Activated gamma-delta T cell (primary cell): ENCODE results near the gene VSTM2B.

ENCODE experiments used
- DNase-seq: peaks from one replicate; lab custom pipeline; 2025; lab: John Stamatoyannopoulos, UW

Gene VSTM2B

DNA sequence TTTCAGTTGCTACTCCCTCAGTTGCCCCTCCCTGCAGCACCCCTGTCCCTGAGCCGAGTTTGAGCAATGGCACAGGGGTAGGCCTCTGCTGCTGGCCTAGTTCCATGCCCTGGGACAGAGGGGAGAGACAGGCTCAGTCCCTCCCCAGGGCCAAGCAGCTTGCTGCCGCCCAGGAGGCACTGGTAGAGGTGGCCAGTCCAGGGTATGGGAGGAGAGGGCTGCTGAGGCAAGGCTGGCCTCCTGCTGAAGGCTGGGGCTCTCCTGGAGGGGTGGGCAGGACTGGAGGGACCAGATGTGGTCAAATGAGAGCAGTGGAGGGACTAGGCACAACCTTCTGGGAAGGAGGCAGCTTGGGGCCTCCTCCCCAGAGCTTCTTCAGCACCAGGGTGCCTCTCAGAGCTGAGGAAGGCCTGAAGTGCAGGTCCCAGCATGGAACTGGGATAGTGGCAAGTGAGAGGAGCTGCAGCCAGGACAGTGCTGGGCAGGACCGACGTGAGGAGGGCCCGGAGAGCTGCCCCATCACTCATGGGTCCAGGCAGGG, 29.8 kb upstream of the VSTM2B start:
- no peak for DNase-seq

DNA sequence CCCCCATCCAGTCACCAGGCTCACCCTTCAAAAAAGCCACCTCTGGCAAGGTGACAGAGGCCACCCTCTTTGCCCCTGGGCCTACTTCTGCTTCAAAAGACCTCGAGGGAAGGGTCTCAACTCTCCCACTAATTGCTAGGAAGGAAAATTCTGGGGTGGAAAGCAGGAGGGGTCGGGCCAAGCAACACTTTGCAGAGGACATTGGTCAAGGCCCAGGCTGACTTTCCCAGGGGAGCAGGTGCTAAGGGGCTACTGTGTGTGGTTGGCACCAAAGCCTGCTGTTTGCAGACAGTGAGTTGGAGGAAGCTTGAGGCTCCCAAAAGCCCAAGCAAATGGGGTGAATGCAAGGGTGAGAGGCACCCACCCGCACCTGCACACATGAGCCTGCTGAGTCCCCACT, 28.6 kb upstream of the VSTM2B start:
- no peak for DNase-seq

DNA sequence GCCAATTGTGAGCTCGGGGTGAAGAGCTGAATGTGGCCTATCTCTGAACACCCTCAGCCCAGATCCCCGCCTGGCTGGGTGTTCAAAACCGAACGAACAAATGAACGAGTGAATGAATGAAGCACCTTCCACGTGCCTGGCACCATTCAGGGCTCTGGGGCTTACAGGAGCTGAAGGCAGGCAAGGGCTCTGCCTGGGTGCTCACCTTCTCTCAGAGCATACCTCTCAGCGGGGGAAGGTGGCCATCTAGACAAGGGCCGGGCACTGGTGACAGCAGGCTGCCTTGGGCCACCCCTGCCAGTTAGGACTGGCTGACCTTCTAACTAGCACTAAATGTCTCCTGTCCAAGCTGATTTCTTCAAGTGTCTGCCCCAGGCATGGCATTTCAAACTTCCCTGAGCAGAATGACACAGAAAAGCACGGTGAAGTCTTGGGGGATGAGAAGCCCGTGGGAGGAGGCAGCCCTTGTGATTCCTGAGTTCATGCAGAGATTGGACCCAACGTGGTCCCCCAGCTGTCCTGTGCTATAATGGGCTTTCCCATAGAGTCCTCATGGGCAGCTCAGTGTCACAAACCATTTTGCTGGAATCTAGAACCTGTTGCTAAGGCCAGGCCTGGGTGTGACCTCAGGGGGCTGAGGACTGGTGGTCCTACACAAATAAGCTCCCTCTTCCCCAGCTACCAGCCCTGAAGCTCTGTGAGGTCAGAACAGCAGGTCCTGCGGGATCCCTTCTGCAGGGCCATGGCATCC, 27.9 kb upstream of the VSTM2B start:
- DNase-seq = no peak

DNA sequence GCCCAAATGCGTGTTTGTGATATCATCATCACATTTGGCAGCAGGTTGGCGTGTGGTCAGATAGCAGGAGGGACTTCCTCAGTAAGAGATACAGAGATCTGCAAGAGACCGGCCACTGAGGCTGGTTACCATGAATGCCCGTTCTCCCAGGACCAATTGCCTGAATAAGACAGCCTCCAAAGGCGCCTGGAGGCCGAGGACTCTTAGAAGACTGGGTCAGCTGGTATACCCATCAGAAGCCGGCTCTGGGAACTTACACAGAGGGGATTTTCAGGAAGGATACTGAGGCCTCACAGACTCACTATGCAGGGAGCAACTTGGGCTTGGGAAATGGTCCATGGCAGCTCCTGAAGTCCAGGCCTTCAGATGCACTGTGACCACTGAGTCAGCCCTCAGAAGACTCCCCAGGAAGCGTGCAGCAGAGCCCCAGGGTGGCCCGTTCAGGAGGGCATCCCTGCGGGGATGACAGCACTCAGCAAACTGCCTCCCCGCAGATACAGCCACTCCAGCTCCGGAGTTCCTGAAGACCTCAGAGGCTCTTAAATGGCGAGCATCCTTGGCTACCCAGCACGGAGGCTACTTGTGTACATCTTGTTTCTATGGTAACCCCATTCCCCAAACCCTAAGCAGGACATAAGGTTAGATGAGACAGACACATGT, 26.4 kb upstream of the VSTM2B start:
- no peak for DNase-seq

DNA sequence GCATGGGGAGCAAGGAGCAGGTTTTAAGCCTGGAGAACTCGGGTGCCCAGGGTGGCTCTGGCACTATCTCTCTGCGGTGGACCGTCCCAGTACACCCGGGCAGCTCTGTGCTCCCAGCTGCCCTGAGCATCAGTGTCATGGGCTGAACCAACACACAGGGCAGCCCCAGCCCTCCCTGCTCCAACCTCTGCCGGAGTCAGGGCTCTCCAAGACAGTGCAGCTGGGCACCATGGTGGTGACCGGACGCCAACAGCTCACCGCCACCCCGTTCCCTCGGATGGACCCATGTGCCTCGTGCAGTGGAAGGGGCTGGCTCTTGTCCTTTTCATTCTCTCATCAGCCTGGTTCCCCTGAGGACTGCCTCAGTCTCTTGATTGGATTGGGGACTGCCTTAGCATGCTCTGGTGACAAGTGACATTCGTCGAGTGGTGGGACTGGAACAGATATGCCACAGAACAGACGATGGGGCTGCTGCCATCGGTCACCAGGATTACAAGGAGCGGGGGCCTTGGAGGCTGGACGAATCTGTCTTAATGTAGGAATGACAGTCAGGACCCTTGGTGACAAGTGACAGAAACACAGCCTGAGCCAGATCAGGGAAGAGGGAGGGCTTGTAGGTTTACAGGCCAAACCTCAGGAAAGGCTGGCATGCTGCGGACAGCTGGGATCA, 25.7 kb upstream of the VSTM2B start:
- no peak for DNase-seq

DNA sequence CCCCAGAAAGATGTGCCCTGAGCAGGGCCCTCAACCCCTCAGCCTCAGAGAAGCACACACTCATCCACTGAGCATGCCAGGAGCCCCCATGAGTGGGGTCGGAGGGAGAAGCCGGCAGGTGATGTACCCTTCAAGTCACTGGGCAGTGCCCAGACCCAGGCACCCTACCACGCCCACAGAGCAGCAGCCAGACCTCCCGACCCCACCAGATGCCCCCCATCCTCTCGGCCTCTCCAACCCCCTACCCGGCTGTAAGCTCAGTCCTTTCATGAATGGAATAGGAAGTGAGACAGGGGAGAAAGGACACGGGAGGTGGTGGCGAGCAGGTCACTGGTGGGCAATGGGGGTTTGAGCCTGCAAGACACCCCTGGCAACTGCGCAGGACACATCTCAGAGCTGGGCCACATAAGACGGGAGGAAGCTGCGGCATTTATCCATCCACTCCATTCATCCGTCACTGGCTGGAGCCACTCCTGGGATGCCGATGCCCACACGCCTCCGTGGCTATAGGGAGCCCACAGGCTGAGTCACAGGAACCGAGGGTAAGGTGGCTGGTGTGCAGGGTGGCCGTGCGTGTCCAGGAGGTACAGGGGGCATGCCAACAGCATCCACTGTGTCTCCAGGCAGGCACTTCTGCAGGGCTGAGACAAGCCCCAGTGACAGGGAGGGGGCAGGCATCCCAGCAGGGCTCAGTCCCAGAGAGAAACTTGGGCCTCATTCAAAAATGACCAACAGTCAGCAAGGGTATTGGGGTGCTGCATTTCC, 23.8 kb upstream of the VSTM2B start:
- DNase-seq = no peak

DNA sequence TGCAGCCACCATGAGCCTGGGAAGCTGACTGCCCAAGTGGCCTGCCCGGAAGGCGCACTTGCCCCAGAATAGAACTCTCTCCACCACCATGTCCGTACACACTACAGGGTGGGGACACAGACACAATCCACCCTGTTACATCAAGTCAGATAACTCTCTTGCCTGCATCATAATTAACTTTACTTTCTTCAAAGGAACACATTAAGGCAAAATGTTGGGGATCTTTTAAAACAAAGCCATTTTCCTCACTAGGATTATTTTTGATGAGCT, 23.3 kb upstream of the VSTM2B start:
- DNase-seq = no peak

DNA sequence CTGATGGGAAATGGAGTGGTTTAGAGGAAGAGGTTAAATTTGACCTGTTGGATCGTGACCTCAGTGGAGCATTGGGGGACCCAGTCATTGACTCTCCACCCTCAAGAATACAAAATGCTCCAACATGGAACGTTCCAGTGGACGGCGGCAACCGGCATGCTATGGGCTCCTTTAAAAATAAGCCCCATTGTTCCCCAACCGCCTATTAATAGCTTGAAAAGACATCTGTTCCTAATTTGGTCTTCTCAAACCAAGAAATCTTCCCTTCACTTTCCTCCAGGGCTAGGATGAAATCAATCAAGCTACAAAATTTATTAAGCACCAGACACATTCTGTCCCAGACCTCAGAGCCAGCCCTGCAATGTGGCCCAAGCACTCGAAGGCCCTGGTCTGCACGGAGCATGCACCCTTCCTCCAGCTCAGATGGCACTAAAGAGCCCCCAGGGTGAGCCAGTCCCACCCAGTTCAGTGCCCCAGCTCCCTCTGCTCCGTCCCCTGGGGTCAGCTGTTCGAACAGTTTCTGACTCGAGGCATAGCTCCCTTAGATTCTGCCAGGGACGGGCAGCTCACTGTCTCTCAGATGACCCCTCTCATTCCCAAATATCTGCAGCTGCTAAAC, 22.5 kb upstream of the VSTM2B start:
- DNase-seq = no peak

DNA sequence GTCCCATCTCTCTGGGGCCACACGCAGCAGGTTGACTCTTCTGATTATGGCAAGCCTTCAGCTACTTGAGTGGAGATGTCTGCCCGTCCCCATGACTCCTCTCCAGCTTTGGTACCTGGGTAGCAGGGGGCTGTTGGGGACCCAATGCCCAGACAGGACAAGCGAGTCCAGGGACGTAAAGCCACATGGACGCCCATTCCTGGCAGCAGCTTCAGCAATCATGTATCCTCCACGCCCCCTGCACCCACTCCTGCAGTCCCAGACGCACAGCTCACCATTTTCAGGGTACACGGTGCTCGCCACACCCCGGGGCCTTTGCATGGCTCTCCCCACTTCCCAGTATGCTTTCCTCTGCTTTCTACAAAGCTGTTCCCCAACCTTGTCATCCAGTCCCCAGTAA, 22.0 kb upstream of the VSTM2B start:
- no peak for DNase-seq

DNA sequence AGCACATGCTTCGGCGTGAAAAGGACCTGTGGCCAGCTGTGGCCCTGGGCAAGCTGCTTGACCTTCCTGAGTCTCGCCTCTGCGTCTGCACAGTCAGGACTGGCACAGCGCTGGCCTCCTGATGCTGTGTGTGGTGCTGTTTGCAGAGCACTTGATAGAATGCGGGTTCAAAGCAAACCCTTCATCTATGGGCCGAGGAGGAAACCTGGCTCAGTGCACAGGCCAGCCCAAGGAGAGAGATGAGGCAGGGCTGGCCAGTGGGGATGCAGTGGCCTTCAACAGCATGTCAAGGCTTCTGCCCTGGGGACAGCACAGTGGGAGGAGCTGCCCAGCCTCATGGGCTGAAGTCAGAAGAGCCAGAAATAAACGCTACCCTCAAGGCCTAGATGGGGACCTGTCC, 21.3 kb upstream of the VSTM2B start:
- no peak for DNase-seq

DNA sequence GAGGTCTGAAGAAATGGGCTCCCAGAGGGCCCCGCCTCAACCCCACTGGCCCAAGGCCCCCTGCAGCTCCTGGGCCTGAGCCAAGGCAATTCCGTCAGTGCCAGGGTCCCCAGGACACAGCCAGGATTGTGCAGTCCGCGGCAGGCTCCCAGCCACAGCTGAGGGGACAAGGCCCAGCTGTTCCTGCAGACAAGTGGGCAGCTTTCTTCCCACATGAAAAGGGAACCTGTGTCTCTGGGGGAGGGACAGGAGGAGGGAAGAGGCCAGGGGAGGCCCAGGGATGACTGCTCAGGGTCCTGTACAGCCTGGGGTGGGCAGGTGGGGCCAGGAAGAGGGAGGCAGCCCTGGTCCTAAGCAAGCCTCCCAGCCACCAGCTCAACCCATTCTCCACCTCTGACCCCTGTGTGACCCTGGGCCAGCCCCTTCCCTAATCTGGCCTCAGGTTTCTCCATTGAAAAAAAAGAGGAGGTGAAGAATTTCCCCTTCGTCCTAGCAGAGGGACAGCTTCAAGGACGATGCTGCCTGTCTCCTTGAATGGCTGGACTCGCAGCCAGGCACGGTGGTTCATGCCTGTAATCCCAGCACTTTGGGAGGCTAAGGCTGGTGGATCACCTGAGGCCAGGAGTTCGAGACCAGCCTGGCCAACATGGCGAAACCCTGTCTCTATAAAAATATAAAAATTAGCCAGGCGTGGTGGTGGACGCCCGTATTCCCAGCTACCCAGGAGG, 20.5 kb upstream of the VSTM2B start:
- no peak for DNase-seq

DNA sequence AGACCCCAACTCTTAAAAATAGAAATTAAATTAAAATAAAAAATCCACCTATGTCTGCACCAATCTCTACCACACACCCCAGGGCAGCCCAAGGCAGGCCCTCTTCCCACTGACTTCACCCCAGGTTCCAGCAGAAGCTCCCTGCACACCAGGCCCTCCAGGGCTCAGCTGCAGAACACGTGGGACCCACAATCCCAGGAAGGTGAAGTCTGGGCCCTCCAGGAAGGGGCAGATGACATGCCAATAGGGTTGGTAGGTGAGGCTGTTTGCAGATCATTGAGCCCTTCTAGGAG, 19.2 kb upstream of the VSTM2B start:
- DNase-seq = no peak

DNA sequence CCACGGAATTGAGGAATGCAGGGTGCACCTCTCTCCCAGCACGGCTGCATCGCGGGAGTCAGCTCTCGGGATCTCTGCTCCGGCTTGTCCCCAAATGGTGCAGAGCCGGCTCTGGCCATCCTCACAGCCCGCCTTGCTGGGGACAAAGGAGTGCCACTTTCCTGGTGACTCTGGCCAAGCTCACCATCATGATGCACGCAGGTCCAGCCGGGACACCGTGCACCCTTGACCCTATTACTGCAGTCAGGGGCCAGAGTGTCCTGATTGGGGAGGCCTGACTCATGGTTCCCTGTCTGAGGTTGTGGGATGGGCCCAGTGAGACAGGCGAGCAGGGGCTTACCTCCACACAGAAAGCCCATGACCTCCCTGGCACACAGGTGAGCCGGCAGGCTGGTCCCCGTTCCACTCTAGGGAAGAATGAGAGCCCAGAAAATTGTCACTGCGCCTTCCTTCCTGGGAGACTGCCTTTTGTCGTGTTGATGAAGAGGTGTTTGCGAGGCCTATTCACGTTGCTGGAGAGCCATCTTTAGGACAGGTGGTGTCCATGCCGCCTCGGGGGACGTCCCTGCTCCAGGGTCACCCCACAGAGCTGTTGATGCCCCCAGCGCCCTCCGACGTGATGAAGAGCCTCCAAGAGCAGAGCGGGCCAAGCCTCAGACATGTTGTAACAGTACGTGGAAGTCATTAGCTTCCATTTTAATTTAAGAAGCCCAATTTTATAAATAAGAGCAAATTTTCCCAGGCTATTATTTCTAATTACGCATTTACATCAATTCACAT, 18.5 kb upstream of the VSTM2B start:
- DNase-seq = no peak

DNA sequence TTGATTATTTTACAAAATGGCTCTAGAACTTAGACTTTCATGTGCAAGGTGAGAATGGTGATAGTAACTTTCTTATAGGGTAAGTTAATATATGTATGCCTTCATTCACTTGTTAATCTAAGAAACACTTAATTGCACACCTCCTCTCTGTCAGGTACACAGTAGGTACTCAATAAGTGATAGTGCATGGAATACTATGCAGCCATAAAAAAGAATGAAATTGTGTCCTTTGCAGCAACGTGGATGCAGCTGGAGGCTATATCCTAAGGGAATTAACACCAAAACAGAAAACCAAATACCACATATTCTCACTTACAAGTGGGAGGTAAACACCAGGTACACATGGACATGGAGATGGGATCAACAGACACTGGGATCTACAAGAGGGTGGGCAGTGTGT, 17.6 kb upstream of the VSTM2B start:
- no peak for DNase-seq

DNA sequence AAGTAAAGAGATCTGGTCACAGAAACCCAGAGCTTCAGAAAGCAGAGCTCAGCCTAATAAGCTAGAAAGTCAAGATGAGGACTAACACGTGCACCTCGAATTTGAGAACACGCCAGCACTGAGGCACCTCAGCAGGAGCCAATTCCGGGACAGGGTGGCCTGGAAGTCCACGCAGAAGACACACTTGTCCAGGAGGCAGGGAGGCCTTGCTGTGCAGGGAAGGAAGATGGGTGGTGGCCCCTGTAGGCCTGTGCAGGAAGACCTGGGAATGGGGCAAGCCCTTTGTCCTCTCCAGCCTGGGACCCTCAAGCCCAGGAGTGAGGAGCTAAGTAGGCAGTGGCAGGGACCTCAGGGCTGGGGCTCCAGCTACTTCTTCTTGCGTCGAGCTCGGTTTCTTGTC, 16.3 kb upstream of the VSTM2B start:
- DNase-seq = no peak

DNA sequence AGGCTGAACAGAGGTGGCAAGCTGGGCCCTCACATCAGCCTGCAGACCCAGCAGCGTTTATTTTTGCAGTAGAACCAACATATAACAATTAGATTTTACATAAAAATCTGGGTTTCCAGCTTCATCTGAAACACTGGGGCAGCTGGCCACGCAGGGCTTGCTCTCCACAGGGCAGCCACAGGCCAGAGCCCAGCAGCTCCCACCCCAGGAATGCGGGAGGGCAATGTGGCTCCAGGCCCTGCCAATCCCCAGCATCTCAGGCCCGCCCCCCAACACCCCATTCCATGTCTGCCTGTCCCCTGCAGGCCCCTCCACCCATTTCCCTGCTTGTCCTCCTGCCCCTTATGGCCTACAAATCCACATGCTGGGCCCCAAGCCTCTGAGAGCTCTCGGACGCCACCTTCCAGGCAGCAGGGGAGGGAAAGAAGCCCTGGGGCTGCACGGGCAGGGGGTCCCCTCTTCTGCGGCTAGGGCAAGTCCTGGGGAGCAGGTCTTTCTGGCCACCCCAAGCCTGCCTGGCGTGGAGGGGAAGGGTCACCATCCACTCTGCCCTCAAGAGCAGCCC, 15.0 kb upstream of the VSTM2B start:
- DNase-seq = no peak

DNA sequence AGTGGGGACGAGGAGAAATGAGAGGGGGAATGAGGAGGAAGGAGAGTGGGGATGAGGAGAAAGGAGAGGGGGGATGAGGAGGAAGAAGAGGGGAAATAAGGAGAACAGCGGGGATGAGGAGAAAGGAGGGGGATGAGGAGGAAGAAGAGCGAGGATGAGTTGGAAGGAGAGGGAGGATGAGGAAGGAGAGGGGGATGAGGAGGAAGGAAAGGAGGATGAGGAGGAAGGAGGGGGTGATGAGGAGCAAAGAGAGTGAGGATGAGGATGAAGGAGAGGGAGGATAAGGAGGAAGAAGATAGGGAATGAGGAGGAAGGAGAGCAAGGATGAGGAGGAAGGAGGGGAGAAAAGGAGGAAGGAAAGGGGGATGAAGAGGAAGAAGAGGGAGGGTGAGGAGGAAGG, 14.0 kb upstream of the VSTM2B start:
- DNase-seq = no peak

DNA sequence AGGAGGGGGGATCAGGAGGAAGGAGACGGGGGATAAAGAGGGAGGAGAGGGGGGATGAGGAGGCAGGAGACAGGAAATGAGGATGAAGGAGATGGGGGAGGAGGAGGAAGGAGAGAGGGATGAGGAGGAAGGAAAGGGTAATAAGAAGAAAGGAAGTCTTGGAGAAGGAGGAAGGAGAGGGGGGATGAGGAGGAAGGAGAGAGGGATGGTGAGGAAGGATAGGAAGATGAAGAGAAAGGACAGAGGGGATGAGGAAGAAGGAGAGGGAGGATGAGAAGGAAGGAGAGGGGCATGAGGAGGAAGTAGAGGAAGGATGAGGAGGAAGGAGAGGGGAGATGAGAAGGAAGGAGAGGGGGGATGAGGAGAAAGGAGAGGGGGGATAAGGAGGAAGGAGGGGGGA, 13.0 kb upstream of the VSTM2B start:
- no peak for DNase-seq

DNA sequence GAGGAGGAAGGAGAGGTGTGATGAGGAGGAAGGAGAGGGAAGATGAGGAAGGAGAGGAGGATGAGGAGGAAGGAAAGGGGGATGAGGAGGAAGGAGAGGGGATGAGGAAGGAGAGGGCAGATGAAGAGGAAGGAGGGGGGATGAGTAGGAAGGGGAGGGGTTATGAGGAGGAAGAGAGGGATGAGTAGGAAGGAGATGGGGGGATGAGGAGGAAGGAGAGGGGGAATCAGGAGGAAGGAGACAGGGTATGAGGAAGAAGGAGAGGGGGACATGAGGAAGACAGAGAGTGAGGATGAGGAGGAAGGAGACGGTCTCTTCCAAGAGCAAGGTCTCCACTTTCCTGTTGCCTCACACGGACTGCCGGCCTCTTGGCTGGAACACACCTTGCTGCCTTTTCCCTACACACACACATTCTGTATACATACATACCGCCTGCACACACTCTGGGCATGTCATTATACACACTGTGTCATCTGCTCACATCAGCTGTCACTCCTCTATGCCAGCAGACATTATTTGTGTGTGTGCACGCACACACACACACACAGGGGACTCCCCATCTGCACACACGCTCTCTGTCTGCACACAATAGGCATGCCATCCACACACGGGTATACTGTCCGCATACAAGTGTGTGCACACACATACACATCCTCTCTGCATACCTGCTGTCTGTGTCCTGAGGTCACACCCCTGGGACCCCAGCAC, 11.1 kb upstream of the VSTM2B start:
- DNase-seq = no peak

DNA sequence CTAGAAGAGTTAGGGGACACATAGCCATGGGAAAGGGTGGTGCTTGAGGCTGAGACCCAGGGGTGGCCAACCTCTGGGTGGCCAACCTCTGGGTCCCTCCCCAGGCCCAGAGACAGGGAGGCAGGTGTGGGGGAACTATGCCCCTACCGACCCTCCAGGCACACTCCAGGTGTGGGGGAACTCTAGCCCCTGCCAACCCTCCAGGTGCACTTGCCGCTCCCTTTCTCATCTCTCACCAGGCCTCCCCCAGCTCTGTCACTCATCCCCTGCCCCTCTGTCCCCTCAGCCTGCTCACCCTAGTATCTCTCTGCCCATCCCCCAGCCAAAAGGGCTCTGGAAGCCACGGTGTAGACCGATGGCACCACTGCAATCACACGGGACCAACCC, 10.6 kb upstream of the VSTM2B start:
- no peak for DNase-seq
